PC-3 (cell line): ENCODE results near the gene RAP1GAP2. TPM values are rescaled to one million over a fixed set of nuclear protein-coding genes. Genes with fewer than 3 reads are reported as not detected.

Experiments used
- ATAC-seq: fragments of 200-7000 bp; cut with Tn5 transposase; 2 replicates; pipeline ENCODE4 v1.9.1; 2020; ENCODE audit warnings: mild to moderate bottlenecking, moderate library complexity
- BruUV-seq: library from RNA; stranded (reverse); fragments of 400-500 nt; replicated peaks from 2 replicates; lab custom pipeline; 2021; lab: Mats Ljungman, UMichigan
- CTCF ChIA-PET: fragments of 300-600 bp; sonication (Branson Sonifier 250); formaldehyde crosslinking; loops from one replicate; lab custom pipeline; 2022; ENCODE audit warnings: antibody characterized with exemption; lab: Charles Lee
- POLR2A ChIA-PET: fragments of 300-600 bp; sonication (Branson Sonifier 250); formaldehyde crosslinking; loops from one replicate; lab custom pipeline; 2022; ENCODE audit warnings: antibody characterized with exemption; ENCODE audit not compliant: unreplicated experiment; lab: Charles Lee
- DNase-seq: peaks from one replicate; pipeline ENCODE4 v3.0.0-alpha.2; 2015
- H2AFZ ChIP-seq: fragments of 300-600 bp; sonication (generic); 2 replicates; pipeline ENCODE4 v1.6.0; 2016; ENCODE audit warnings: antibody characterized with exemption, low read length
- H3F3A ChIP-seq: fragments of 300-600 bp; sonication (generic); one replicate; pipeline ENCODE4 v1.6.0; 2017; ENCODE audit warnings: antibody characterized with exemption, low read length, control low read depth, mild to moderate bottlenecking; ENCODE audit not compliant: unreplicated experiment
- H3K27ac ChIP-seq: fragments of 300-600 bp; sonication (generic); 2 replicates; pipeline ENCODE4 v1.5.1; 2016; ENCODE audit warnings: mild to moderate bottlenecking, low read length
- H3K27me3 ChIP-seq: fragments of 300-600 bp; sonication (generic); 2 replicates; pipeline ENCODE4 v1.6.1; 2016; ENCODE audit warnings: low read length, mixed read lengths
- H3K36me3 ChIP-seq: fragments of 300-600 bp; sonication (generic); 2 replicates; pipeline ENCODE4 v1.6.1; 2016; ENCODE audit warnings: low read depth, mixed run types, low read length, mixed read lengths
- H3K4me1 ChIP-seq: fragments of 300-600 bp; sonication (generic); 2 replicates; pipeline ENCODE4 v1.5.1; 2016; ENCODE audit warnings: low read length; ENCODE audit not compliant: insufficient read depth
- H3K4me2 ChIP-seq: fragments of 300-600 bp; sonication (generic); 2 replicates; pipeline ENCODE4 v1.6.0; 2016; ENCODE audit warnings: low read length
- H3K4me3 ChIP-seq: fragments of 300-600 bp; sonication (generic); 2 replicates; pipeline ENCODE4 v1.5.1; 2016; ENCODE audit warnings: mild to moderate bottlenecking, low read length, mixed read lengths
- H3K79me2 ChIP-seq: fragments of 300-600 bp; sonication (generic); 2 replicates; pipeline ENCODE4 v1.6.1; 2017; ENCODE audit warnings: low read length, mixed read lengths
- H3K9ac ChIP-seq: fragments of 300-600 bp; sonication (generic); 2 replicates; pipeline ENCODE4 v1.6.0; 2016; ENCODE audit warnings: mild to moderate bottlenecking, low read length
- H3K9me2 ChIP-seq: fragments of 300-600 bp; sonication (generic); replicated peaks from 2 replicates; pipeline ENCODE4 v1.6.1; 2016; ENCODE audit warnings: mixed run types, low read length, mixed read lengths
- H3K9me3 ChIP-seq: fragments of 300-600 bp; sonication (generic); 2 replicates; pipeline ENCODE4 v1.6.1; 2016; ENCODE audit warnings: low read length, mixed read lengths
- H4K20me1 ChIP-seq: fragments of 300-600 bp; sonication (generic); 2 replicates; pipeline ENCODE4 v1.6.1; 2016; ENCODE audit warnings: low read length, mixed read lengths
- CTCF ChIP-seq: fragments of 300-600 bp; sonication (generic); conservative IDR thresholded peaks from 2 replicates; pipeline ENCODE4 v1.5.1; 2017; ENCODE audit warnings: antibody characterized with exemption, low read depth, mild to moderate bottlenecking, low read length
- EZH2 ChIP-seq: fragments of 300-600 bp; sonication (generic); IDR thresholded peaks from one replicate; pipeline ENCODE4 v1.6.1; 2017; ENCODE audit warnings: antibody characterized with exemption, mild to moderate bottlenecking, low read length; ENCODE audit not compliant: unreplicated experiment
- EZH2phosphoT487 ChIP-seq: fragments of 300-600 bp; sonication (generic); IDR thresholded peaks from 2 replicates; pipeline ENCODE4 v1.6.1; 2018; ENCODE audit warnings: mild to moderate bottlenecking, antibody characterized with exemption, low read length, borderline replicate concordance
- intact Hi-C: fragments of 100-400 bp; cut with micrococcal nuclease; formaldehyde crosslinking; loops from 2 replicates; pipeline ENCODE4 v1.9.0; 2023
- total RNA-seq: library from RNA; depleted of rRNA; stranded (reverse); fragments of >200 nt; gene quantifications from 2 replicates; pipeline ENCODE4 v1.2.3, GENCODE V29; 2014

RAP1GAP2 gene
- total RNA-seq, 1 experiment from 2014 or later: 14.5 TPM

GRCh38 chr17:2775206-2775605, 21.0 kb upstream of the RAP1GAP2 start:
- Histone ChIP-seq H3K9me3 (no peaks in the 10 kb centered on the region), H3K27me3 (no peaks in the 10 kb centered on the region), H3K9ac (no peak overlapping the region), H3K4me3 (no peak overlapping the region), H3K36me3 (no peaks in the 10 kb centered on the region), H3K9me2 (no peaks in the 10 kb centered on the region), H3K4me1 (no peaks in the 10 kb centered on the region), H3K27ac (no peak overlapping the region), H3K79me2 (no peaks in the 10 kb centered on the region), H3K4me2 (no peak overlapping the region), H4K20me1 (no peaks in the 10 kb centered on the region), H3F3A (no peaks in the 10 kb centered on the region), H2AFZ (no peak overlapping the region)
- no TSS peak for BruUV-seq
- DNase-seq: no peak
- intact Hi-C loops: no loop called here
- POLR2A ChIA-PET: no interaction called here
- TF ChIP-seq CTCF: no peak
- TF ChIP-seq EZH2phosphoT487: no peak
- TF ChIP-seq EZH2: no peak
- CTCF ChIA-PET: no interaction called here
- no peak for ATAC-seq

- Histone ChIP-seq H3K4me2 (peak overlapping the region; percentile 74), H3K4me3 (peak overlapping the region; percentile 59), H4K20me1 (no peaks in the 10 kb centered on the region), H3K79me2 (no peaks in the 10 kb centered on the region), H3K4me1 (no peaks in the 10 kb centered on the region), H3K36me3 (no peaks in the 10 kb centered on the region), H3K9ac (no peak overlapping the region), H3K9me2 (no peaks in the 10 kb centered on the region), H3K27me3 (no peaks in the 10 kb centered on the region), H3K27ac (no peak overlapping the region), H3F3A (no peaks in the 10 kb centered on the region), H2AFZ (0 out of 2 replicates have a peak overlapping the region, but pooled peaks have one; percentile 50), H3K9me3 (no peaks in the 10 kb centered on the region)
- ATAC-seq (peak; percentile 29), DNase-seq (no peak)
- TF ChIP-seq CTCF (no peak), EZH2phosphoT487 (no peak), EZH2 (no peak)
- BruUV-seq: no TSS peak
- ChIA-PET POLR2A (no interaction called here), CTCF (interaction anchor here (0.6 kb wide), 1 partner anchor 1461 kb away, joined by 4 read pairs; no protein-coding TSS in a partner anchor)
- intact Hi-C loops: no loop called here
These were observed 19.5 kb upstream of the RAP1GAP2 start for GRCh38 chr17:2776589-2777241.

- H3K9me3 ChIP-seq: no peaks in the 10 kb centered on the region
- H3K79me2 ChIP-seq: no peaks in the 10 kb centered on the region
- H3K9me2 ChIP-seq: no peaks in the 10 kb centered on the region
- no TSS peak for BruUV-seq
- no peak for TF ChIP-seq EZH2
- TF ChIP-seq EZH2phosphoT487: no peak
- no peak for TF ChIP-seq CTCF
- ChIA-PET POLR2A (no interaction called here), CTCF (interaction anchor here (0.6 kb wide), 1 partner anchor 1462 kb away, joined by 4 read pairs; no protein-coding TSS in a partner anchor)
- no peaks in the 10 kb centered on the region for H3F3A ChIP-seq
- H3K36me3 ChIP-seq: no peaks in the 10 kb centered on the region
- ATAC-seq (no peak), DNase-seq (no peak)
- H3K4me2 ChIP-seq: peak overlapping the region; percentile 74
- no peaks in the 10 kb centered on the region for H3K4me1 ChIP-seq
- no peak overlapping the region for H3K27ac ChIP-seq
- no peaks in the 10 kb centered on the region for H3K27me3 ChIP-seq
- peak overlapping the region; percentile 59 for H3K4me3 ChIP-seq
- intact Hi-C loops: no loop called here
- H3K9ac ChIP-seq: no peak overlapping the region
- H4K20me1 ChIP-seq: no peaks in the 10 kb centered on the region
- H2AFZ ChIP-seq: 0 out of 2 replicates have a peak overlapping the region, but pooled peaks have one; percentile 50
These were observed 18.9 kb upstream of the RAP1GAP2 start for GRCh38 chr17:2777242-2777867.
